ENCODE data around the gene SLC25A33. TPM values are rescaled to one million over a fixed set of nuclear protein-coding genes. Genes with fewer than 3 reads are reported as not detected.

The SLC25A33 gene
- total and polyA plus RNA-seq, 2 experiments from 2014 or later: 13.3 to 18.8 TPM

DNA sequence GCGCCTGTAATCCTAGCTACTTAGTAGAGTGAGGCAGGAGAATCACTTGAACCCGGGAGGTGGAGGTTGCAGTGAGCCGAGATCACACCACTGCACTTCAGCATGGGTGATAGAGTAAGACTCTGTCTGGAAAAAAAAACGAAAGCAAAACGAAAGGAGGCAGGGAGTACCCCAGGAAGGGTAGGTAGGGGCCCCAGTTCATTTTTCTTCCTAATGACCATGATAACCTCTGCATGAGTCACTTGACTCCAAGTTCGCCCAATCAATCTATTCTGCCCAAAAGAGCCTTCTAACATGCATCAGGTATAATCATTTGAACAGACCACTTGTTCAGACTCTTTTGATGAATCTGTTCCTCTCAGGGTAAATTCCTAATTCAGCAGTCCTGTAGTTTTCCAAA, 36.2 kb downstream of the SLC25A33 start:
- Mint-ChIP-seq H3K9me3 (no peaks in the 10 kb centered on the region), H3K36me3 (ENCODE audit: low read depth) (peaks cover 85% of the 10 kb centered on the region)

More for the DNA sequence above, 36.2 kb downstream of the SLC25A33 start:
- Histone ChIP-seq H3F3A (replicated peaks; ENCODE audit: low read depth) (no peaks in the 10 kb centered on the region; the same call in 1 of the 2 replicates), H3K4me2 (no peak overlapping the region), H2AFZ (no peak overlapping the region), H3K79me2 (replicated peaks; ENCODE audit: insufficient read depth) (peaks cover 6% of the 10 kb centered on the region; the same call in 1 of the 2 replicates), H3K27me3 (ENCODE audit: insufficient read depth) (no peaks in the 10 kb centered on the region), H3K4me3 (no peak overlapping the region), H3K36me3 (ENCODE audit: insufficient read depth) (peaks cover 8% of the 10 kb centered on the region), H3K9me2 (ENCODE audit: insufficient read depth) (no peaks in the 10 kb centered on the region), H4K20me1 (replicated peaks; ENCODE audit: insufficient read depth) (peaks cover 15% of the 10 kb centered on the region), H3K4me1 (ENCODE audit: insufficient read depth) (no peaks in the 10 kb centered on the region), H3K27ac (ENCODE audit: low read depth) (no peak overlapping the region)
- no peaks in the 10 kb centered on the region for H3K4me1 Mint-ChIP-seq
- TF ChIP-seq STAT1 (IDR thresholded peaks at IDR 0.05; ENCODE audit: unreplicated experiment): no peak
- TF ChIP-seq EZH2phosphoT487 (IDR thresholded peaks at IDR 0.05; ENCODE audit: unreplicated experiment): no peak
- no peak for TF ChIP-seq ZNF114 (CRISPR knock-in tag; IDR thresholded peaks at IDR 0.05)
- TF ChIP-seq, protein P1, sequence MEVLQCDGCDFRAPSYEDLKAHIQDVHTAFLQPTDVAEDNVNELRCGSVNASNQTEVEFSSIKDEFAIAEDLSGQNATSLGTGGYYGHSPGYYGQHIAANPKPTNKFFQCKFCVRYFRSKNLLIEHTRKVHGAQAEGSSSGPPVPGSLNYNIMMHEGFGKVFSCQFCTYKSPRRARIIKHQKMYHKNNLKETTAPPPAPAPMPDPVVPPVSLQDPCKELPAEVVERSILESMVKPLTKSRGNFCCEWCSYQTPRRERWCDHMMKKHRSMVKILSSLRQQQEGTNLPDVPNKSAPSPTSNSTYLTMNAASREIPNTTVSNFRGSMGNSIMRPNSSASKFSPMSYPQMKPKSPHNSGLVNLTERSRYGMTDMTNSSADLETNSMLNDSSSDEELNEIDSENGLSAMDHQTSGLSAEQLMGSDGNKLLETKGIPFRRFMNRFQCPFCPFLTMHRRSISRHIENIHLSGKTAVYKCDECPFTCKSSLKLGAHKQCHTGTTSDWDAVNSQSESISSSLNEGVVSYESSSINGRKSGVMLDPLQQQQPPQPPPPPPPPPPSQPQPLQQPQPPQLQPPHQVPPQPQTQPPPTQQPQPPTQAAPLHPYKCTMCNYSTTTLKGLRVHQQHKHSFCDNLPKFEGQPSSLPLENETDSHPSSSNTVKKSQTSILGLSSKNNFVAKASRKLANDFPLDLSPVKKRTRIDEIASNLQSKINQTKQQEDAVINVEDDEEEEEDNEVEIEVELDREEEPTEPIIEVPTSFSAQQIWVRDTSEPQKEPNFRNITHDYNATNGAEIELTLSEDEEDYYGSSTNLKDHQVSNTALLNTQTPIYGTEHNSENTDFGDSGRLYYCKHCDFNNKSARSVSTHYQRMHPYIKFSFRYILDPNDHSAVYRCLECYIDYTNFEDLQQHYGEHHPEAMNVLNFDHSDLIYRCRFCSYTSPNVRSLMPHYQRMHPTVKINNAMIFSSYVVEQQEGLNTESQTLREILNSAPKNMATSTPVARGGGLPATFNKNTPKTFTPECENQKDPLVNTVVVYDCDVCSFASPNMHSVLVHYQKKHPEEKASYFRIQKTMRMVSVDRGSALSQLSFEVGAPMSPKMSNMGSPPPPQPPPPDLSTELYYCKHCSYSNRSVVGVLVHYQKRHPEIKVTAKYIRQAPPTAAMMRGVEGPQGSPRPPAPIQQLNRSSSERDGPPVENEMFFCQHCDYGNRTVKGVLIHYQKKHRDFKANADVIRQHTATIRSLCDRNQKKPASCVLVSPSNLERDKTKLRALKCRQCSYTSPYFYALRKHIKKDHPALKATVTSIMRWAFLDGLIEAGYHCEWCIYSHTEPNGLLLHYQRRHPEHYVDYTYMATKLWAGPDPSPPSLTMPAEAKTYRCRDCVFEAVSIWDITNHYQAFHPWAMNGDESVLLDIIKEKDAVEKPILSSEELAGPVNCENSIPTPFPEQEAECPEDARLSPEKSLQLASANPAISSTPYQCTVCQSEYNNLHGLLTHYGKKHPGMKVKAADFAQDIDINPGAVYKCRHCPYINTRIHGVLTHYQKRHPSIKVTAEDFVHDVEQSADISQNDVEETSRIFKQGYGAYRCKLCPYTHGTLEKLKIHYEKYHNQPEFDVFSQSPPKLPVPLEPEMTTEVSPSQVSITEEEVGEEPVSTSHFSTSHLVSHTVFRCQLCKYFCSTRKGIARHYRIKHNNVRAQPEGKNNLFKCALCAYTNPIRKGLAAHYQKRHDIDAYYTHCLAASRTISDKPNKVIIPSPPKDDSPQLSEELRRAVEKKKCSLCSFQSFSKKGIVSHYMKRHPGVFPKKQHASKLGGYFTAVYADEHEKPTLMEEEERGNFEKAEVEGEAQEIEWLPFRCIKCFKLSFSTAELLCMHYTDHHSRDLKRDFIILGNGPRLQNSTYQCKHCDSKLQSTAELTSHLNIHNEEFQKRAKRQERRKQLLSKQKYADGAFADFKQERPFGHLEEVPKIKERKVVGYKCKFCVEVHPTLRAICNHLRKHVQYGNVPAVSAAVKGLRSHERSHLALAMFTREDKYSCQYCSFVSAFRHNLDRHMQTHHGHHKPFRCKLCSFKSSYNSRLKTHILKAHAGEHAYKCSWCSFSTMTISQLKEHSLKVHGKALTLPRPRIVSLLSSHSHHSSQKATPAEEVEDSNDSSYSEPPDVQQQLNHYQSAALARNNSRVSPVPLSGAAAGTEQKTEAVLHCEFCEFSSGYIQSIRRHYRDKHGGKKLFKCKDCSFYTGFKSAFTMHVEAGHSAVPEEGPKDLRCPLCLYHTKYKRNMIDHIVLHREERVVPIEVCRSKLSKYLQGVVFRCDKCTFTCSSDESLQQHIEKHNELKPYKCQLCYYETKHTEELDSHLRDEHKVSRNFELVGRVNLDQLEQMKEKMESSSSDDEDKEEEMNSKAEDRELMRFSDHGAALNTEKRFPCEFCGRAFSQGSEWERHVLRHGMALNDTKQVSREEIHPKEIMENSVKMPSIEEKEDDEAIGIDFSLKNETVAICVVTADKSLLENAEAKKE (CRISPR knock-in tag; IDR thresholded peaks at IDR 0.05): no peak
- DNase-seq (ENCODE audit: low spot score) (no peak), ATAC-seq (no peak)
- no peak overlapping the region for H3K4me3 Mint-ChIP-seq
- peaks cover 5% of the 10 kb centered on the region for H3K27me3 Mint-ChIP-seq (ENCODE audit: insufficient read depth, low read depth, poor library complexity)
- no peak overlapping the region for H3K27ac Mint-ChIP-seq
